H1 (cell line): ENCODE measurements around the gene POLR3GL. TPM values are rescaled to one million over a fixed set of nuclear protein-coding genes. Genes with fewer than 3 reads are reported as not detected.

Experiments used
- CTCF ChIA-PET: fragments of 300-600 bp; sonication (Branson Sonifier 250); formaldehyde crosslinking; loops from one replicate; lab custom pipeline; 2021; ENCODE audit not compliant: partially characterized antibody; lab: Charles Lee
- POLR2A ChIA-PET: fragments of 300-600 bp; sonication (Branson Sonifier 250); formaldehyde crosslinking; loops from one replicate; lab custom pipeline; 2021; ENCODE audit warnings: inconsistent platforms; ENCODE audit not compliant: partially characterized antibody; lab: Charles Lee
- DNase-seq, 2 experiments: peaks; one replicate each; pipeline versions ENCODE4 v3.0.0 to v3.0.0-alpha.2; 2010 to 2022; ENCODE audit warnings: low spot score in 2 of 2, low read depth in 1 of 2, mixed read lengths in 1 of 2
- FAIRE-seq: peaks from 2 replicates; lab custom pipeline; 2011; peaks lifted over from hg19 to GRCh38; lab: Jason Lieb, UNC
- H2AFZ ChIP-seq: 2 replicates; pipeline ENCODE4 v1.8.1; 2012; ENCODE audit warnings: low read length, inconsistent platforms
- H2AK5ac ChIP-seq: 2 replicates; pipeline ENCODE4 v1.6.1; 2013; ENCODE audit warnings: low read depth, low read length
- H2BK120ac ChIP-seq: replicated peaks from 2 replicates; pipeline ENCODE3; 2013; ENCODE audit warnings: low read depth, low read length, inconsistent platforms
- H2BK12ac ChIP-seq: 2 replicates; pipeline ENCODE4 v1.6.1; 2013; ENCODE audit warnings: low read depth, low read length
- H2BK15ac ChIP-seq: 2 replicates; pipeline ENCODE4 v1.6.1; 2013; ENCODE audit warnings: low read length
- H2BK20ac ChIP-seq: 2 replicates; pipeline ENCODE4 v1.6.1; 2013; ENCODE audit warnings: low read length
- H2BK5ac ChIP-seq: 2 replicates; pipeline ENCODE4 v1.6.1; 2013; ENCODE audit warnings: low read depth, low read length
- H3K14ac ChIP-seq: 2 replicates; pipeline ENCODE4 v1.6.1; 2013; ENCODE audit warnings: inconsistent platforms; ENCODE audit not compliant: insufficient read length
- H3K18ac ChIP-seq: 2 replicates; pipeline ENCODE4 v1.6.1; 2013; ENCODE audit warnings: low read length; ENCODE audit errors: extremely low read depth
- H3K23ac ChIP-seq: 2 replicates; pipeline ENCODE4 v1.6.1; 2013; ENCODE audit warnings: inconsistent platforms; ENCODE audit not compliant: insufficient read length
- H3K23me2 ChIP-seq: 2 replicates; pipeline ENCODE4 v1.6.1; 2013; ENCODE audit warnings: low read depth, low read length
- H3K27ac ChIP-seq: 2 replicates; pipeline ENCODE4 v1.6.1; 2011; ENCODE audit warnings: low read depth, low read length, inconsistent platforms
- H3K27me3 ChIP-seq, 4 experiments: replicated peaks in 1 of 4; 1 replicate in 1 of 4; 2 replicates in 3 of 4; pipeline versions ENCODE4 v1.6.1 to v1.8.1; 2011 to 2013; ENCODE audit warnings: low read length in 3 of 4, mild to moderate bottlenecking in 3 of 4, inconsistent platforms in 2 of 4, mixed read lengths in 2 of 4, moderate library complexity in 1 of 4; ENCODE audit not compliant: control insufficient read depth in 3 of 4, insufficient read depth in 3 of 4; ENCODE audit errors: extremely low read depth in 1 of 4
- H3K36me3 ChIP-seq, 4 experiments: 2 replicates each; pipeline versions ENCODE4 v1.6.1 to v1.8.1; 2011 to 2013; ENCODE audit warnings: mild to moderate bottlenecking in 4 of 4, low read length in 3 of 4, moderate library complexity in 2 of 4, control low read depth in 1 of 4, inconsistent platforms in 1 of 4; ENCODE audit not compliant: insufficient read depth in 4 of 4, control insufficient read depth in 2 of 4
- H3K4ac ChIP-seq: replicated peaks from 2 replicates; pipeline ENCODE3; 2013; ENCODE audit warnings: low read length, low read depth, mixed read lengths, inconsistent platforms; ENCODE audit not compliant: insufficient read length
- H3K4me1 ChIP-seq, 4 experiments: replicated peaks in 1 of 4; 1 replicate in 1 of 4; 2 replicates in 3 of 4; pipeline versions ENCODE4 v1.6.1 to v1.8.1; 2011 to 2013; ENCODE audit warnings: low read length in 3 of 4, inconsistent platforms in 2 of 4, mixed read lengths in 1 of 4; ENCODE audit not compliant: insufficient read depth in 4 of 4, control insufficient read depth in 3 of 4
- H3K4me2 ChIP-seq, 2 experiments: 2 replicates each; pipeline versions ENCODE4 v1.6.1 to v1.8.1; 2011 to 2013; ENCODE audit warnings: low read depth in 2 of 2, low read length in 2 of 2, control low read depth in 1 of 2, inconsistent platforms in 1 of 2, mild to moderate bottlenecking in 1 of 2; ENCODE audit not compliant: insufficient read depth in 1 of 2
- H3K4me3 ChIP-seq, 4 experiments: fragments of 200-600, 300-600 bp in 1 of 4; sonication (generic), shearing (Covaris generic), sonication (Bioruptor Twin) in 1 of 4; 2 replicates each; pipeline versions ENCODE4 v1.5.1 to v1.8.1; 2011 to 2016; ENCODE audit warnings: low read length in 4 of 4, low read depth in 3 of 4, control low read depth in 2 of 4, inconsistent platforms in 2 of 4, mild to moderate bottlenecking in 2 of 4, mixed read lengths in 1 of 4, moderate library complexity in 1 of 4; ENCODE audit not compliant: insufficient read depth in 2 of 4; ENCODE audit errors: extremely low read depth in 1 of 4
- H3K56ac ChIP-seq: replicated peaks from 2 replicates; pipeline ENCODE3; 2013; ENCODE audit warnings: low read depth, mild to moderate bottlenecking, mixed read lengths, low read length, inconsistent platforms; ENCODE audit not compliant: insufficient read length
- H3K79me1 ChIP-seq: 2 replicates; pipeline ENCODE4 v1.6.1; 2013; ENCODE audit warnings: low read depth, low read length, control low read depth
- H3K79me2 ChIP-seq, 2 experiments: 2 replicates each; pipeline versions ENCODE4 v1.6.1 to v1.8.1; 2012 to 2013; ENCODE audit warnings: low read length in 2 of 2, mild to moderate bottlenecking in 2 of 2, inconsistent platforms in 1 of 2; ENCODE audit not compliant: insufficient read depth in 2 of 2, control insufficient read depth in 1 of 2
- H3K9ac ChIP-seq, 4 experiments: replicated peaks in 1 of 4; 1 replicate in 1 of 4; 2 replicates in 3 of 4; pipeline versions ENCODE4 v1.6.1 to v1.8.1; 2011 to 2013; ENCODE audit warnings: low read depth in 3 of 4, low read length in 3 of 4, control low read depth in 2 of 4, mild to moderate bottlenecking in 2 of 4, moderate library complexity in 2 of 4, inconsistent platforms in 1 of 4; ENCODE audit errors: extremely low read depth in 1 of 4
- H3K9me3 ChIP-seq, 2 experiments: 2 replicates each; pipeline versions ENCODE4 v1.6.1 to v1.8.1; 2012 to 2013; ENCODE audit warnings: mild to moderate bottlenecking in 2 of 2, moderate library complexity in 2 of 2, control low read depth in 1 of 2, inconsistent platforms in 1 of 2, low read depth in 1 of 2, low read length in 1 of 2, mixed read lengths in 1 of 2; ENCODE audit not compliant: insufficient read depth in 2 of 2
- H4K20me1 ChIP-seq, 2 experiments: replicated peaks in 1 of 2; 2 replicates each; pipeline versions ENCODE3 to v1.8.1; 2011 to 2013; ENCODE audit warnings: inconsistent platforms in 2 of 2, low read length in 2 of 2, mild to moderate bottlenecking in 1 of 2; ENCODE audit not compliant: insufficient read depth in 2 of 2, control insufficient read depth in 1 of 2
- H4K5ac ChIP-seq: 2 replicates; pipeline ENCODE4 v1.6.1; 2013; ENCODE audit warnings: low read length, low read depth, mixed read lengths, inconsistent platforms; ENCODE audit not compliant: insufficient read length
- H4K8ac ChIP-seq: 2 replicates; pipeline ENCODE4 v1.8.0; 2013; ENCODE audit warnings: mild to moderate bottlenecking, moderate library complexity, low read length, inconsistent platforms; ENCODE audit not compliant: insufficient read depth; ENCODE audit errors: extremely low read depth
- H4K91ac ChIP-seq: replicated peaks from 2 replicates; pipeline ENCODE3; 2013; ENCODE audit warnings: low read length, mixed read lengths, inconsistent platforms; ENCODE audit not compliant: insufficient read length
- CBX5 ChIP-seq: fragments of 300-800, 300-1000 bp; sonication (generic); IDR thresholded peaks from 2 replicates; pipeline ENCODE4 v1.7.1; 2016; ENCODE audit warnings: antibody characterized with exemption, low read length, low read depth
- HDAC6 ChIP-seq: IDR thresholded peaks from one replicate; pipeline ENCODE4 v1.7.1; 2012; ENCODE audit warnings: low read depth, mild to moderate bottlenecking, inconsistent platforms, low read length, moderate library complexity
- JUN ChIP-seq: IDR thresholded peaks from 2 replicates; pipeline ENCODE4 v1.6.1; 2011; ENCODE audit warnings: low read depth, mild to moderate bottlenecking, improper control_type of control experiment, low read length
- KDM1A ChIP-seq: fragments of 200-600, 300-600 bp; sonication (generic); IDR thresholded peaks from 2 replicates; pipeline ENCODE4 v1.7.1; 2016; ENCODE audit warnings: mild to moderate bottlenecking, low read length, borderline replicate concordance
- RAD21 ChIP-seq, 2 experiments: IDR thresholded peaks in 1 of 2; conservative IDR thresholded peaks in 1 of 2; 2 replicates each; pipeline ENCODE4 v1.6.1; 2011; ENCODE audit warnings: low read depth in 2 of 2, low read length in 2 of 2, improper control_type of control experiment in 1 of 2, inconsistent platforms in 1 of 2, mild to moderate bottlenecking in 1 of 2, moderate library complexity in 1 of 2
- RBBP5 ChIP-seq: IDR thresholded peaks from 2 replicates; pipeline ENCODE4 v1.7.1; 2012; ENCODE audit warnings: low read depth, mild to moderate bottlenecking, inconsistent platforms, low read length, moderate library complexity, borderline replicate concordance
- RXRA ChIP-seq: IDR thresholded peaks from 2 replicates; pipeline ENCODE4 v1.6.1; 2011; ENCODE audit warnings: low read depth, mild to moderate bottlenecking, low read length, moderate library complexity; ENCODE audit not compliant: insufficient read depth
- SP2 ChIP-seq: IDR thresholded peaks from 2 replicates; pipeline ENCODE4 v1.6.1; 2012; ENCODE audit warnings: mild to moderate bottlenecking, low read length, inconsistent platforms
- SP4 ChIP-seq: IDR thresholded peaks from 2 replicates; pipeline ENCODE4 v1.6.1; 2012; ENCODE audit warnings: low read length, inconsistent platforms
- TAF1 ChIP-seq: IDR thresholded peaks from 2 replicates; pipeline ENCODE4 v1.6.1; 2011; ENCODE audit warnings: mild to moderate bottlenecking, low read depth, low read length
- TCF12 ChIP-seq: IDR thresholded peaks from 2 replicates; pipeline ENCODE4 v1.6.1; 2011; ENCODE audit warnings: low read depth, mild to moderate bottlenecking, low read length
- WGBS, 2 experiments: shearing (Covaris generic) in 1 of 2; methylation state at CpG; one replicate each; pipeline versions ENCODE4 v1.1.6 to v1.1.7; 2013 to 2015; ENCODE audit warnings: low lambda C conversion rate in 2 of 2, mixed read lengths in 2 of 2, inconsistent platforms in 1 of 2, low coverage in 1 of 2, missing lambda C conversion rate in 1 of 2; ENCODE audit not compliant: insufficient replicate concordance in 2 of 2, insufficient coverage in 1 of 2, insufficient read length in 1 of 2; ENCODE audit errors: extremely low coverage in 1 of 2, missing lambda C conversion rate in 1 of 2; 5-methylcytosine and 5-hydroxymethylcytosine counted together
- polyA plus RNA-seq, 7 experiments: library from polyadenylated mRNA; depleted of rRNA in 3 of 7; stranded (reverse) in 5 of 7; unstranded in 2 of 7; fragments of >200 nt in 5 of 7; fragments of 200-250 nt in 2 of 7; gene quantifications; 1 replicate in 5 of 7; 2 replicates in 1 of 7; 4 replicates in 1 of 7; pipeline versions ENCODE4 v1.2.1 to v1.2.3, GENCODE V29; 2011 to 2013; ENCODE audit warnings: missing spikeins in 2 of 7, mixed read lengths in 2 of 7
- total RNA-seq: library from RNA; stranded (reverse); fragmentation: NEBNext Ultra II Directional; extraction: Animal tissue kit (Norgen Biotek cat#: 25700); gene quantifications from 2 replicates; pipeline ENCODE4 v1.2.1, GENCODE V29; 2021
- TF ChIP-seq, protein P1 (sequence below): IDR thresholded peaks from 2 replicates; pipeline ENCODE4 v1.6.1; 2011; ENCODE audit warnings: low read depth, mild to moderate bottlenecking, low read length; ENCODE audit not compliant: insufficient read depth

Gene POLR3GL
- total and polyA plus RNA-seq, 2 of the 8 experiments (the other 6 are each of a cell fraction or from before 2014, with no cell fraction given) = 3.1 to 3.9 TPM

DNA sequence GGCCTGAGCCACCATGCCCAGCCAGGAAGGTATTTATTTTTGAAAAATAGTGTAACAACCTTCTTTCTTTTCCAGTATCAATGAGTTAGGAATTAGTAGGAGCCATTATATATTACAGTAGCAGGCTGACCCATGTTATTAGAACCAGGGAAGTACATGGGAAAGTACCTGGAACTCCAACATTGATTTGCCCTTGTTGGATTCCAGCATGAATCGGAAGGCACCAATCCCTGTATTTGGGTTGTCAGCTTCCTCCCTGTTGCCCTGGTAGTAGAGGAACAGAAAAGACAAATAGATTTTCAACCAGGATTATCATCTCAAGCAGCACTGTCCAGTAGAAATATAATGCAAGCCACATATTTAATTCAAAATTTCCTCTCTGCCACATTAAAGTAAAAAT, 27.1 kb upstream of the POLR3GL start:
- Histone ChIP-seq H3K36me3 (no peaks in the 10 kb centered on the region), H3K14ac (no peak overlapping the region), H4K20me1 (no peaks in the 10 kb centered on the region), H2AFZ (no peak overlapping the region), H3K9ac (no peak overlapping the region), H3K79me2 (no peaks in the 10 kb centered on the region), H3K79me1 (no peaks in the 10 kb centered on the region), H2BK5ac (no peak overlapping the region), H3K23me2 (no peaks in the 10 kb centered on the region), H4K5ac (no peak overlapping the region), H3K18ac (no peak overlapping the region), H3K4me1 (no peaks in the 10 kb centered on the region), H4K8ac (no peak overlapping the region), H3K56ac (no peak overlapping the region), H3K9me3 (no peaks in the 10 kb centered on the region), H4K91ac (no peak overlapping the region), H3K27me3 (no peaks in the 10 kb centered on the region), H2AK5ac (no peak overlapping the region), H2BK120ac (no peak overlapping the region), H3K4ac (no peak overlapping the region), H2BK20ac (no peak overlapping the region), H3K4me2 (no peak overlapping the region), H3K23ac (no peak overlapping the region), H2BK12ac (no peak overlapping the region), H2BK15ac (no peak overlapping the region), H3K4me3 (no peak overlapping the region), H3K27ac (no peak overlapping the region)
- DNase-seq (no peak), FAIRE-seq (no peak)
- ChIA-PET POLR2A (interaction anchor here (1.0 to 6.0 kb wide), 3 partner anchors 10 to 54 kb away, joined by 3 to 35 read pairs (median 3); partner anchors contain the start of genes LIX1L and RBM8A), CTCF (interaction anchor here (0.9 to 1.6 kb wide), 3 partner anchors 29 to 92 kb away, joined by 3 to 4 read pairs (median 3); partner anchors contain the start of gene NUDT17)
- TF ChIP-seq CBX5 = no peak
- TF ChIP-seq SP2 = no peak
- TF ChIP-seq TAF1 = no peak
- TF ChIP-seq, protein P1, sequence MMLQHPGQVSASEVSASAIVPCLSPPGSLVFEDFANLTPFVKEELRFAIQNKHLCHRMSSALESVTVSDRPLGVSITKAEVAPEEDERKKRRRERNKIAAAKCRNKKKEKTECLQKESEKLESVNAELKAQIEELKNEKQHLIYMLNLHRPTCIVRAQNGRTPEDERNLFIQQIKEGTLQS = no peak
- no peak for TF ChIP-seq JUN
- TF ChIP-seq TCF12 = no peak
- TF ChIP-seq RAD21 (IDR thresholded peaks at IDR 0.05 in 1 of 2, conservative IDR thresholded peaks at IDR 0.05 in 1 of 2; ENCODE audit: low read depth in 2 of 2, low read length in 2 of 2) = no peak
- TF ChIP-seq HDAC6 = no peak
- no peak for TF ChIP-seq KDM1A
- no peak for TF ChIP-seq RBBP5
- TF ChIP-seq RXRA = no peak
- TF ChIP-seq SP4 = no peak
- 92% methylated on average over 1 of the region's 1 CpG; no CpG with 5 or more reads in 1 of the 2 experiments for WGBS, 2 experiments
